ENCODE results near the gene FAM163B.

DNA sequence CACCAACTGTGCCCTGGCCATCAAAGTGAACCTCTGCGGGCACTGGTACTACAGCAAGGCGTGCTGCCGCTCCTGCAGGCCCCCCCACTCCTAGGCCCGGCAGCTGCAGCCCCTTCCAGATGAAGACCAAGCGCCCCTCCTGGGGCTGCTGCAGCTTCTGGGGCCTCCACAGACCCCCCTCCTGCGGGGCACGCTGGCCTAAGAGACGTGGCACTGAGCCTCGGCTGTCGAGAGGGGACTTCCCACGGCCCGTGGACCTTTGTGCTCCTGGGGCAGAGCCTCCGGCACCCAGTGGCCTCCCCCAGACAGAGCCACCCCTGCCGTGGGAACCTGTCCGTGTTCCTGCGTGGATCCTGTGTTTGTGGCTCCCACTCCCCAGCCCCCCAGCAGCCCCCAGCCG lies 34.4 kb downstream of the FAM163B start:
- TF ChIP-seq, protein P1, sequence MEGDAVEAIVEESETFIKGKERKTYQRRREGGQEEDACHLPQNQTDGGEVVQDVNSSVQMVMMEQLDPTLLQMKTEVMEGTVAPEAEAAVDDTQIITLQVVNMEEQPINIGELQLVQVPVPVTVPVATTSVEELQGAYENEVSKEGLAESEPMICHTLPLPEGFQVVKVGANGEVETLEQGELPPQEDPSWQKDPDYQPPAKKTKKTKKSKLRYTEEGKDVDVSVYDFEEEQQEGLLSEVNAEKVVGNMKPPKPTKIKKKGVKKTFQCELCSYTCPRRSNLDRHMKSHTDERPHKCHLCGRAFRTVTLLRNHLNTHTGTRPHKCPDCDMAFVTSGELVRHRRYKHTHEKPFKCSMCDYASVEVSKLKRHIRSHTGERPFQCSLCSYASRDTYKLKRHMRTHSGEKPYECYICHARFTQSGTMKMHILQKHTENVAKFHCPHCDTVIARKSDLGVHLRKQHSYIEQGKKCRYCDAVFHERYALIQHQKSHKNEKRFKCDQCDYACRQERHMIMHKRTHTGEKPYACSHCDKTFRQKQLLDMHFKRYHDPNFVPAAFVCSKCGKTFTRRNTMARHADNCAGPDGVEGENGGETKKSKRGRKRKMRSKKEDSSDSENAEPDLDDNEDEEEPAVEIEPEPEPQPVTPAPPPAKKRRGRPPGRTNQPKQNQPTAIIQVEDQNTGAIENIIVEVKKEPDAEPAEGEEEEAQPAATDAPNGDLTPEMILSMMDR (conservative IDR thresholded peaks at IDR 0.05; ENCODE audit: low read depth in 2 of 2), result no peak
- TF ChIP-seq EZH2 (IDR thresholded peaks at IDR 0.05; ENCODE audit: low read depth, unreplicated experiment) (no peak), POLR2AphosphoS5 (IDR thresholded peaks at IDR 0.05; ENCODE audit: low read depth) (no peak), CREB1 (CRISPR knock-in tag; IDR thresholded peaks at IDR 0.05; ENCODE audit: low read depth) (no peak)
- TF ChIP-seq, protein P2, sequence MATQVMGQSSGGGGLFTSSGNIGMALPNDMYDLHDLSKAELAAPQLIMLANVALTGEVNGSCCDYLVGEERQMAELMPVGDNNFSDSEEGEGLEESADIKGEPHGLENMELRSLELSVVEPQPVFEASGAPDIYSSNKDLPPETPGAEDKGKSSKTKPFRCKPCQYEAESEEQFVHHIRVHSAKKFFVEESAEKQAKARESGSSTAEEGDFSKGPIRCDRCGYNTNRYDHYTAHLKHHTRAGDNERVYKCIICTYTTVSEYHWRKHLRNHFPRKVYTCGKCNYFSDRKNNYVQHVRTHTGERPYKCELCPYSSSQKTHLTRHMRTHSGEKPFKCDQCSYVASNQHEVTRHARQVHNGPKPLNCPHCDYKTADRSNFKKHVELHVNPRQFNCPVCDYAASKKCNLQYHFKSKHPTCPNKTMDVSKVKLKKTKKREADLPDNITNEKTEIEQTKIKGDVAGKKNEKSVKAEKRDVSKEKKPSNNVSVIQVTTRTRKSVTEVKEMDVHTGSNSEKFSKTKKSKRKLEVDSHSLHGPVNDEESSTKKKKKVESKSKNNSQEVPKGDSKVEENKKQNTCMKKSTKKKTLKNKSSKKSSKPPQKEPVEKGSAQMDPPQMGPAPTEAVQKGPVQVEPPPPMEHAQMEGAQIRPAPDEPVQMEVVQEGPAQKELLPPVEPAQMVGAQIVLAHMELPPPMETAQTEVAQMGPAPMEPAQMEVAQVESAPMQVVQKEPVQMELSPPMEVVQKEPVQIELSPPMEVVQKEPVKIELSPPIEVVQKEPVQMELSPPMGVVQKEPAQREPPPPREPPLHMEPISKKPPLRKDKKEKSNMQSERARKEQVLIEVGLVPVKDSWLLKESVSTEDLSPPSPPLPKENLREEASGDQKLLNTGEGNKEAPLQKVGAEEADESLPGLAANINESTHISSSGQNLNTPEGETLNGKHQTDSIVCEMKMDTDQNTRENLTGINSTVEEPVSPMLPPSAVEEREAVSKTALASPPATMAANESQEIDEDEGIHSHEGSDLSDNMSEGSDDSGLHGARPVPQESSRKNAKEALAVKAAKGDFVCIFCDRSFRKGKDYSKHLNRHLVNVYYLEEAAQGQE (IDR thresholded peaks at IDR 0.05; ENCODE audit: unreplicated experiment), result no peak
